PFSK-1 (cell line): ENCODE measurements around the gene SOX8.

Experiments used
- FOXP2 ChIP-seq: optimal IDR thresholded peaks from 2 replicates; pipeline ENCODE3; 2011; ENCODE audit warnings: borderline replicate concordance, control low read depth, inconsistent platforms; ENCODE audit not compliant: insufficient read depth; ENCODE audit errors: extremely low read length, extremely low read depth
- POLR2AphosphoS5 ChIP-seq: IDR thresholded peaks from 2 replicates; pipeline ENCODE4 v1.6.1; 2012; ENCODE audit warnings: low read depth, mild to moderate bottlenecking, control low read depth, low read length, moderate library complexity
- SIN3A ChIP-seq: IDR thresholded peaks from 2 replicates; pipeline ENCODE4 v1.6.1; 2012; ENCODE audit warnings: mild to moderate bottlenecking, low read length, moderate library complexity, borderline replicate concordance; ENCODE audit not compliant: insufficient read depth
- TAF1 ChIP-seq: IDR thresholded peaks from 2 replicates; pipeline ENCODE4 v1.6.1; 2012; ENCODE audit warnings: low read length, control low read depth, borderline replicate concordance; ENCODE audit not compliant: insufficient read depth
- TF ChIP-seq, protein P1 (sequence below), 2 experiments: IDR thresholded peaks; 2 replicates each; pipeline versions ENCODE4 v1.6.1 to v1.8.0; 2011 to 2012; ENCODE audit warnings: low read depth in 2 of 2, low read length in 2 of 2, control low read depth in 1 of 2, inconsistent platforms in 1 of 2, mild to moderate bottlenecking in 1 of 2, moderate library complexity in 1 of 2; ENCODE audit not compliant: insufficient read depth in 1 of 2

The SOX8 gene

GRCh38 chr16:1033128-1033679 is 51.6 kb downstream of the SOX8 start:
- TF ChIP-seq FOXP2 = no peak
- TF ChIP-seq SIN3A = no peak
- TF ChIP-seq POLR2AphosphoS5 = no peak
- TF ChIP-seq TAF1 = no peak
- TF ChIP-seq, protein P1, sequence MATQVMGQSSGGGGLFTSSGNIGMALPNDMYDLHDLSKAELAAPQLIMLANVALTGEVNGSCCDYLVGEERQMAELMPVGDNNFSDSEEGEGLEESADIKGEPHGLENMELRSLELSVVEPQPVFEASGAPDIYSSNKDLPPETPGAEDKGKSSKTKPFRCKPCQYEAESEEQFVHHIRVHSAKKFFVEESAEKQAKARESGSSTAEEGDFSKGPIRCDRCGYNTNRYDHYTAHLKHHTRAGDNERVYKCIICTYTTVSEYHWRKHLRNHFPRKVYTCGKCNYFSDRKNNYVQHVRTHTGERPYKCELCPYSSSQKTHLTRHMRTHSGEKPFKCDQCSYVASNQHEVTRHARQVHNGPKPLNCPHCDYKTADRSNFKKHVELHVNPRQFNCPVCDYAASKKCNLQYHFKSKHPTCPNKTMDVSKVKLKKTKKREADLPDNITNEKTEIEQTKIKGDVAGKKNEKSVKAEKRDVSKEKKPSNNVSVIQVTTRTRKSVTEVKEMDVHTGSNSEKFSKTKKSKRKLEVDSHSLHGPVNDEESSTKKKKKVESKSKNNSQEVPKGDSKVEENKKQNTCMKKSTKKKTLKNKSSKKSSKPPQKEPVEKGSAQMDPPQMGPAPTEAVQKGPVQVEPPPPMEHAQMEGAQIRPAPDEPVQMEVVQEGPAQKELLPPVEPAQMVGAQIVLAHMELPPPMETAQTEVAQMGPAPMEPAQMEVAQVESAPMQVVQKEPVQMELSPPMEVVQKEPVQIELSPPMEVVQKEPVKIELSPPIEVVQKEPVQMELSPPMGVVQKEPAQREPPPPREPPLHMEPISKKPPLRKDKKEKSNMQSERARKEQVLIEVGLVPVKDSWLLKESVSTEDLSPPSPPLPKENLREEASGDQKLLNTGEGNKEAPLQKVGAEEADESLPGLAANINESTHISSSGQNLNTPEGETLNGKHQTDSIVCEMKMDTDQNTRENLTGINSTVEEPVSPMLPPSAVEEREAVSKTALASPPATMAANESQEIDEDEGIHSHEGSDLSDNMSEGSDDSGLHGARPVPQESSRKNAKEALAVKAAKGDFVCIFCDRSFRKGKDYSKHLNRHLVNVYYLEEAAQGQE (IDR thresholded peaks at IDR 0.05; ENCODE audit: insufficient read depth in 1 of 2, low read depth in 2 of 2, low read length in 2 of 2) = no peak

- TF ChIP-seq, protein P1 (IDR thresholded peaks at IDR 0.05; ENCODE audit: insufficient read depth in 1 of 2, low read depth in 2 of 2, low read length in 2 of 2) = no peak
- TF ChIP-seq POLR2AphosphoS5 (no peak), FOXP2 (no peak), TAF1 (no peak), SIN3A (no peak)
Observed at GRCh38 chr16:1034230-1035065, 52.9 kb downstream of the SOX8 start.

- TF ChIP-seq FOXP2 = no peak
- TF ChIP-seq, protein P1 (IDR thresholded peaks at IDR 0.05; ENCODE audit: insufficient read depth in 1 of 2, low read depth in 2 of 2, low read length in 2 of 2) = no peak
- TF ChIP-seq TAF1 = no peak
- TF ChIP-seq POLR2AphosphoS5 = no peak
- no peak for TF ChIP-seq SIN3A
Observed at GRCh38 chr16:1035066-1035415, 53.5 kb downstream of the SOX8 start.

DNA sequence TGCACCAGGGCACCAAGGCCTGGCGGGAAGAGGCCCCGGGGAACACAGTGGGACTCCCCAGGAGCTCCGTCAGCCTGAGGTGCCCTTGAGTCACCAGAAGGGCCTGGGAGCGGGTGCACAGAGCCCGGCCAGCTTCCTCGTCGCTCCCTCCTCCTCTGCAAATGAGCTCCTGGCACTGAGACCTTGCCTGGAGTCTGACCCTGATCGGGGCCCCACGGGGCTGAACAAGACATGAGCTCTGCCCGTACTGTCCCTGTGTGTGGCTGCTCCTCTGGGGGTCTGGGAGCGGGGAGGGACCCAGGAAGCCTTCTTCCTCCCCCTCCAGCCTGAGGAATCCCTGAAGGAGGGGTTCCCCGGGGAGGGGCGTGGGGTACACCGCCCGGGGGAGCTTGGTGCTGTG is 54.6 kb downstream of the SOX8 start:
- TF ChIP-seq, protein P1 (IDR thresholded peaks at IDR 0.05; ENCODE audit: insufficient read depth in 1 of 2, low read depth in 2 of 2, low read length in 2 of 2) = no peak
- TF ChIP-seq TAF1 (no peak), SIN3A (no peak), FOXP2 (no peak)
